Measurements from ENCODE around the gene TIMM8B. TPM values are rescaled to one million over a fixed set of nuclear protein-coding genes. Genes with fewer than 3 reads are reported as not detected.

TIMM8B gene
- total and polyA plus RNA-seq, 10 of the 15 experiments (the other 5 are each of a cell fraction or from before 2014, with no cell fraction given) = 64.9 to 271 (median 139) TPM

- TF ChIP-seq E2F4 (IDR thresholded peaks at IDR 0.05; ENCODE audit: low read depth, low read length) = peak; percentile 78; the same call in 1 of the 2 replicates
- TF ChIP-seq ATF7 (IDR thresholded peaks at IDR 0.05; ENCODE audit: low read depth) = peak; percentile 45
- TF ChIP-seq BRCA1 (IDR thresholded peaks at IDR 0.05; ENCODE audit: low read depth, low read length) = no peak
- 0 out of 4 replicates have a peak, but pooled peaks of 1 of the 2 experiments have one; percentile 4 for TF ChIP-seq BHLHE40 (IDR thresholded peaks at IDR 0.05; ENCODE audit: borderline replicate concordance in 1 of 2, low read depth in 2 of 2, low read length in 1 of 2)
- TF ChIP-seq, protein P1, sequence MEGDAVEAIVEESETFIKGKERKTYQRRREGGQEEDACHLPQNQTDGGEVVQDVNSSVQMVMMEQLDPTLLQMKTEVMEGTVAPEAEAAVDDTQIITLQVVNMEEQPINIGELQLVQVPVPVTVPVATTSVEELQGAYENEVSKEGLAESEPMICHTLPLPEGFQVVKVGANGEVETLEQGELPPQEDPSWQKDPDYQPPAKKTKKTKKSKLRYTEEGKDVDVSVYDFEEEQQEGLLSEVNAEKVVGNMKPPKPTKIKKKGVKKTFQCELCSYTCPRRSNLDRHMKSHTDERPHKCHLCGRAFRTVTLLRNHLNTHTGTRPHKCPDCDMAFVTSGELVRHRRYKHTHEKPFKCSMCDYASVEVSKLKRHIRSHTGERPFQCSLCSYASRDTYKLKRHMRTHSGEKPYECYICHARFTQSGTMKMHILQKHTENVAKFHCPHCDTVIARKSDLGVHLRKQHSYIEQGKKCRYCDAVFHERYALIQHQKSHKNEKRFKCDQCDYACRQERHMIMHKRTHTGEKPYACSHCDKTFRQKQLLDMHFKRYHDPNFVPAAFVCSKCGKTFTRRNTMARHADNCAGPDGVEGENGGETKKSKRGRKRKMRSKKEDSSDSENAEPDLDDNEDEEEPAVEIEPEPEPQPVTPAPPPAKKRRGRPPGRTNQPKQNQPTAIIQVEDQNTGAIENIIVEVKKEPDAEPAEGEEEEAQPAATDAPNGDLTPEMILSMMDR (IDR thresholded peaks at IDR 0.05 in 2 of 3, conservative IDR thresholded peaks at IDR 0.05 in 1 of 3; ENCODE audit: control insufficient read depth in 2 of 3, extremely low read depth in 1 of 3, insufficient read depth in 1 of 3, low read depth in 3 of 3, low read length in 3 of 3) = peak; percentile 29 to 41 (median 36); a peak in 4 of 6 replicates
- peak; percentile 91 for TF ChIP-seq NR2F1 (conservative IDR thresholded peaks at IDR 0.05)
- TF ChIP-seq BACH1 (IDR thresholded peaks at IDR 0.05; ENCODE audit: borderline replicate concordance) = peak; percentile 55; the same call in 1 of the 2 replicates
- TF ChIP-seq MLLT1 (IDR thresholded peaks at IDR 0.05) = peak; percentile 76
- peak; percentile 92 for TF ChIP-seq MTA2 (IDR thresholded peaks at IDR 0.05; ENCODE audit: low read depth)
- peak; percentile 58 for TF ChIP-seq ZNF687 (IDR thresholded peaks at IDR 0.05)
- peak; percentile 91 for TF ChIP-seq FOXK2 (IDR thresholded peaks at IDR 0.05)
- TF ChIP-seq ZNF274 (IDR thresholded peaks at IDR 0.05; ENCODE audit: insufficient read depth, insufficient read length) = no peak
- TF ChIP-seq MAX (IDR thresholded peaks at IDR 0.05; ENCODE audit: low read depth, low read length) = no peak; the same call in 1 of the 2 replicates
- peak; percentile 95; the same call in 1 of the 2 replicates for TF ChIP-seq TAF1 (IDR thresholded peaks at IDR 0.05; ENCODE audit: borderline replicate concordance, low read depth, low read length)
- TF ChIP-seq REST (IDR thresholded peaks at IDR 0.05; ENCODE audit: low read depth, low read length) = 0 out of 2 replicates have a peak, but pooled peaks have one; percentile 3
These were observed at the start of gene TIMM8B, which contains the start of gene SDHD (continued) for GRCh38 chr11:112086422-112087191.
